CD4-positive, CD25-positive, alpha-beta regulatory T cell (primary cell): Measurements from ENCODE around the gene CRELD2. TPM values are rescaled to one million over a fixed set of nuclear protein-coding genes. Genes with fewer than 3 reads are reported as not detected.

Experiments
- polyA plus RNA-seq, 4 donors: library from polyadenylated mRNA; unstranded; fragments of 300-500 nt; fragmentation: Illumina TruSeq; gene quantifications; one replicate each; pipeline ENCODE4 v1.2.3, GENCODE V29; 2021
- total RNA-seq: library from RNA; stranded (reverse); gene quantifications from one replicate; pipeline ENCODE4 v1.2.3, GENCODE V29; 2022

The CRELD2 gene
- total and polyA plus RNA-seq, 5 donors from 2014 or later, result 22.4 to 38.2 (median 37.8) TPM

Other genes starting within 250 kb of the CRELD2 start
- gene BRD1, start 90.8 kb upstream of the CRELD2 start, total RNA-seq, result 133 TPM
- gene BRD1, start 90.8 kb upstream of the CRELD2 start, polyA plus RNA-seq, result 1 to 10 TPM; 2.0 to 2.4 (median 2.2) TPM
- 17.1 TPM for gene ZBED4, start 64.8 kb upstream of the CRELD2 start, total RNA-seq
- 1 to 10 TPM; 6.1 to 7.4 (median 6.9) TPM for gene ZBED4, start 64.8 kb upstream of the CRELD2 start, polyA plus RNA-seq
- 18.1 TPM for gene ALG12, start 196 bp upstream of the CRELD2 start, total RNA-seq
- gene ALG12, start 196 bp upstream of the CRELD2 start, polyA plus RNA-seq, result 10 to 100 TPM; 12.6 to 16.9 (median 15.0) TPM
- gene PIM3, start 42.1 kb downstream of the CRELD2 start, total RNA-seq, result 294 TPM
- gene PIM3, start 42.1 kb downstream of the CRELD2 start, polyA plus RNA-seq, result 10 to 100 TPM; 34.0 to 47.1 (median 40.3) TPM
- gene IL17REL, start 94.1 kb downstream of the CRELD2 start, total RNA-seq, result 0.57 TPM
- under 1 TPM in 1 of 4 donors, not detected in 3; 0.07 TPM for gene IL17REL, start 94.1 kb downstream of the CRELD2 start, polyA plus RNA-seq
- gene TTLL8, start 139.7 kb downstream of the CRELD2 start, total RNA-seq, result not detected
- not detected for gene TTLL8, start 139.7 kb downstream of the CRELD2 start, polyA plus RNA-seq
- 1.1 TPM for gene MLC1, start 166.8 kb downstream of the CRELD2 start, total RNA-seq
- gene MLC1, start 166.8 kb downstream of the CRELD2 start, polyA plus RNA-seq, result under 1 TPM in 3 of 4 donors, not detected in 1; 0.20 to 0.87 (median 0.28) TPM
- not detected for gene MOV10L1, start 171.4 kb downstream of the CRELD2 start, total RNA-seq
- gene MOV10L1, start 171.4 kb downstream of the CRELD2 start, polyA plus RNA-seq, result not detected